ENCODE data around the gene FRA10AC1. TPM values are rescaled to one million over a fixed set of nuclear protein-coding genes. Genes with fewer than 3 reads are reported as not detected.
"Not testable (repeated sequence)": the region's sequence is repeated elsewhere in the genome, so short reads cannot be mapped to it uniquely, and the experiment has no call there.

The FRA10AC1 gene
- polyA plus RNA-seq, 3 donors, result 26.7 to 46.6 (median 31.0) TPM

- no peak for DNase-seq
These were observed 8.0 kb upstream of the FRA10AC1 start for GRCh38 chr10:93710333-93710909.

DNA sequence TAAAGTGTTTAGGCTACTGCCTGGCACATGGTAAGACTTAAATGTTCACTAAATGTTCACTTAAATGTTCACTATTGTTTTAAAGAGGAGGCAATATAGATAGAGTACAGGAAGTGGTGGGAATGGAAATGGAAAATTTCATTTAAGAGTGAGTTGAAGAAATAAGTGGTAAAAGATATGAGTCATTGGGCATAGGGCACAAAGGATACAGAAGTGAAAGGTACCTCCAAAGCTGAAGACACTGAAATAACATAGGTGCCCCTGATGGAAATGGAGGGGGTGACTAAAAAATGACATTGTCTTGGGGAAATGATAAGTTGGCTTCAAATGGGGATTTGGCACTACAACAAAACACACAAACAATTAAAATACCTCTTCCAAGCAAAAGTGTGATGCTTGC is 5.2 kb upstream of the FRA10AC1 start:
- DNase-seq, result no peak

GRCh38 chr10:93704451-93704850 is 2.1 kb upstream of the FRA10AC1 start:
- DNase-seq, result no peak

GRCh38 chr10:93703841-93704240 is 1.4 kb upstream of the FRA10AC1 start:
- DNase-seq, result no peak

- no peak for DNase-seq
These were observed 674 bp upstream of the FRA10AC1 start for GRCh38 chr10:93703066-93703465.

DNA sequence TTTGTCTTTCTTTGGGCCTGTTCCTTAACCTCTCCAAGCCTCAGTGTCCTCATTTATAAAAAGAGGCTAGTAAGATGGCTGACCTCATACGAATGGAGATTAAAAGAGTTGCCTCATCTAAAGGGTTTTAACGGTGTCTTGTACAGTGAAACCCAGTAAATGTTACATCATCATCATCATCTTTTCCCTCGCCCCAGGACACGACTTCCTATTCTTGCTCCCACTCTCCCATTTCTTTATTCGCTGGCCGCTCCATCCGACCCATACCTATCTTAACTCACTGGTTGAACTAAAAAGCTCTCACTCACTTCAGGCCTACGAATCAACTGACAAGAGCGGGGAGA is 554 bp downstream of the FRA10AC1 start:
- DNase-seq, result no peak

DNA sequence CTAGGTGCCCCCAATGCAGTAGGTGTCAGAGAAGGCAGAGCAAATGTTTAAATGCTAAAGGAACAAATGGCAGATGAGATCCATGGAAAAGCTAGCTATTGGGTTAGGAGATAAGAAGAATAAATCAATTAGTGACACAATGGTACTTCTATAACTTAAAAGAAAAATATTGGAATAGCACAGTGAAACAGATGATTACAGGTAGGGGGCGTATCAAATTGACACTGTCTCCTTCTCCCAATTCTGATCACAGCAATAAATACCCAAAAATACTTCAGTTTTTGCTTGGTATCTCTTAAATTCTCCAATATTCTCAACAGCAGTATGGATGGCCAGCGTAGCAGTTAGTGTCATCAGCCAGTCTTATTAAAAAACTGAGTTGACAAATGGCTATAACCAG is 5.2 kb downstream of the FRA10AC1 start:
- DNase-seq, result no peak

DNA sequence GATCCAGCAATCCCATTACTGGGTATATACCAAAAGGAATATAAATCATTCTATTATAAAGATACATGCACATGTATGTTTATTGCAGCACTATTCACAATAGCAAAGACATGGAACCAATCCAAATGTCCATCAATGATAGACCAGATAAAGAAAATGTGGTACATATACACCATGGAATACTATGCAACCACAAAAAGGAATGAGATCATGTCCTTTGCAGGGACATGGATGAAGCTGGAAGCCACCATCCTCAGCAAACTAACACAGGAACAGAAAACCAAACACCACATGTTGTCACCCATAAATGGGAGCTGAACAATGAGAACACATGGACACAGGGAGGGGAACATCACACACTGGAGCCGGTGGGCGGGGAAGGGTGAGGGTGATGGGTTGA is 5.8 kb downstream of the FRA10AC1 start:
- not testable (repeated sequence) for DNase-seq

GRCh38 chr10:93695740-93696139 is 6.7 kb downstream of the FRA10AC1 start:
- peak; percentile 4 for DNase-seq

DNA sequence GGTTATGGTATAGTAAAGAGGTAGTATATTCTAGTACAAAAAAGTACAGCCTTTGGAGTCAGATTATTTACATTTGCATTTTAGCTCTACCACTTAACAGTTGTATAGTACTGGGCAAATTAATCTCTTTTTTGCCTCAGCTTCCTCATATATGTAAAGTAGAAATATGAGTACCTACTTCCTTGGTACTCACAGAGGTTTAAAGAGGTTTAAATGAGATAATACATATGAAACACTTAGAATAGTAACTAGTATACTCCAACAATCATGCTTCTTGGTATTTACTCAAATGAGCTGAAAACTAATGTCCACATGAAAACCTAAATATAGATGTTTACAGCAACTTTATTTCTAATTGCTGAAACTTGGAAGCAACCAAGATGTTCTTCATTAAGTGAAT is 14.7 kb downstream of the FRA10AC1 start:
- no peak for DNase-seq

- peak; percentile 29 for DNase-seq
These were observed 21.9 kb downstream of the FRA10AC1 start for GRCh38 chr10:93680412-93681047.

DNA sequence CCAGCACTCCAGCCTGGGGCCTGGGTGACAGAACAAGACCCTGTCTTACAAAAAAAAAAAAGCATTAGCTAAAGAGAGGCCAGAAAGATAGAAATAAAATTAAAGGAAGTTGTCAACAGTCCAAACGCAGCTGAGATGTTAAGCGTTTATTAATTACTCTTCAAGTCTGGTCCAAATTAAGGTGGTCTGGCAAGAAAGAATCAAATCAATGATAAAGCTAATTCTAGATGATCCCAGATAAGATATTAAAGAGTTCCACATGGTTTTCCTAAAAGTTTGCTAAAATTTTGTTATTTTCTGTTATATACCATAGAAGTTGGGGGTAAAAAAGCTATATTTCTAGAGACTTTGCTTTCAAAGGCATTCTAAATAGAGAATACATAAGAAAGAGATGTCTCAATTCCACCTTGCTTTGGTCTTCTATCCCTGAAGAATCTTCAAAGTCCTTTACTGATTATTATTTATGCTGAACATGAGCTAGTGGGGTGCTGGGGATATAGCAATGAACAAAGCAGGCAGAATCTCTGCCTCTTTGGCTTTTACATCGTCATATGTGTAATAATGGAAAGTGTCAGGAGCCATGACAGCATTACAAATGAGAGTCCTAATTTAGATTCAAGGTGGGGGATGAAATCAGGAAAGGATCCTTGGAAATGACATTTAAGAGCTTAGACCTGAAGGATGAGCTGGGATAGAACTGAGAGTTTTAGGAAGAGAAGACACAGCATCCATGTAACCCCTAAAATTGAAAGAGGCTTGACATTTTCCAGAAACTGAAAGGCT is 23.4 kb downstream of the FRA10AC1 start:
- no peak for DNase-seq

- DNase-seq, result no peak
These were observed 24.0 kb downstream of the FRA10AC1 start for GRCh38 chr10:93678386-93678785.

- no peak for DNase-seq
These were observed 28.6 kb downstream of the FRA10AC1 start for GRCh38 chr10:93673791-93674190.

- DNase-seq, result no peak
These were observed 29.5 kb downstream of the FRA10AC1 start for GRCh38 chr10:93672890-93673289.

- no peak for DNase-seq
These were observed 30.2 kb downstream of the FRA10AC1 start for GRCh38 chr10:93672022-93672678.

- no peak for DNase-seq
These were observed 31.4 kb downstream of the FRA10AC1 start for GRCh38 chr10:93671042-93671441.

- DNase-seq, result no peak
These were observed 32.0 kb downstream of the FRA10AC1 start for GRCh38 chr10:93670372-93670771.

DNA sequence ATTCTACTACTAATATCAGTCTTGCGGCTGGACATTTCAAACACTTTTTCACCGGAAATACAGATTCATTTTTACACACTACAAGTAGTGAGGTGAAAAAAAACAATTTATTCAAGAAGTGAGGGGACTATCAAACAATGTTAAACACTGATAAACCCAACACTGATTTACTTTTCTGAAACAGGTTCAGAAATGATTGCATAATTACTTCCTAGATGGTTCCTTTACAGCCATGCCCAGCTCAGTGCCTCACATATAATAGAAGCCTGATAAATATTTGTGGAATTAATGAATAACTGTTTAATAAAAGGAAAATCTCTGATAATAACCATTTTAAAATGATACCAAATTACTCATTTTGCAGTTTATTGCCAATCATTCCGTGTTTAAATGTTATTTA is 34.6 kb downstream of the FRA10AC1 start:
- DNase-seq, result no peak

GRCh38 chr10:93666030-93666429 is 36.4 kb downstream of the FRA10AC1 start:
- no peak for DNase-seq

GRCh38 chr10:93657757-93658156 is 44.6 kb downstream of the FRA10AC1 start:
- DNase-seq, result no peak

- DNase-seq, result no peak
These were observed 46.2 kb downstream of the FRA10AC1 start for GRCh38 chr10:93656155-93656554.

DNA sequence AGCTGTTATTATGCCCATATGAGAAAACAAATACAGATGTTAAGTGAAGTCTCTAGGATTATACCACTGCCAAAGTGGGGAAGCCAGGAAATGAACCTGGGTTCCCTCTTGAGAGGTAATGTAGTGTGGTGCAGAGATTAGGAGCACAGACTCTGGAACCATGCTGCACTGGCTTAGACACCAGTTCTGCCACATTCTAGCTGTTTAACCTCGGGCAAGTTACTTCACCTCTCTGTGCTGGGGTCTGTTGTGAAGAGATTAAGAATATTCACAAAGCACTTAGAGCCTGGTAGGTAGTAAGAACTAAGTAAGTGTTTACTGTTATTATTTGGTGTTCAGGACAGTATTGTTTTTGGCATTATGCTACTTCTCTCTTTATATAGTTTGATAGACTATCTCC is 48.2 kb downstream of the FRA10AC1 start:
- no peak for DNase-seq

Data from renal pelvis (tissue), 4 donors.